Stomach (tissue), 9 donors: ENCODE data around the gene ERI3. TPM values are rescaled to one million over a fixed set of nuclear protein-coding genes. Genes with fewer than 3 reads are reported as not detected.

Source experiments
- DNase-seq, 2 donors: peaks; one replicate each; pipeline versions ENCODE4 v3.0.0 to v3.0.0-alpha.2; 2013 to 2019
- H3K27ac ChIP-seq, 5 donors: fragments of 200-600 bp in 4 of 5; sonication (generic) in 4 of 5; one replicate each; pipeline ENCODE4 v1.5.1; 2013 to 2019; ENCODE audit warnings: mild to moderate bottlenecking in 1 of 5, moderate library complexity in 1 of 5
- H3K27me3 ChIP-seq, 3 donors: fragments of 200-600 bp; sonication (generic); one replicate each; pipeline ENCODE4 v1.5.1; 2017 to 2019; ENCODE audit warnings: mixed run types in 1 of 3
- H3K36me3 ChIP-seq, 4 donors: fragments of 200-600 bp; sonication (generic); 1 replicate in 3 of 4; 2 replicates in 1 of 4; pipeline ENCODE4 v1.5.1; 2016 to 2019
- H3K4me1 ChIP-seq, 4 donors: fragments of 200-600 bp; sonication (generic); one replicate each; pipeline ENCODE4 v1.5.1; 2016 to 2019
- H3K4me3 ChIP-seq, 4 donors: fragments of 200-600 bp; sonication (generic) in 3 of 4; one replicate each; pipeline ENCODE4 v1.5.1; 2016 to 2019; ENCODE audit warnings: mild to moderate bottlenecking in 1 of 4
- H3K9me3 ChIP-seq, 4 donors: fragments of 200-600 bp; sonication (generic); one replicate each; pipeline ENCODE4 v1.5.1; 2016 to 2019
- CTCF ChIP-seq, 7 experiments: fragments of 450-650 bp in 4 of 7; fragments of 200-600 bp in 3 of 7; sonication (generic) in 3 of 7; IDR thresholded peaks; one replicate each; pipeline ENCODE4 v1.5.1; 2016 to 2019; ENCODE audit warnings: antibody characterized with exemption in 7 of 7, control low read depth in 2 of 7, mild to moderate bottlenecking in 1 of 7
- EP300 ChIP-seq: sonication (generic); formaldehyde crosslinking; IDR thresholded peaks from one replicate; pipeline ENCODE4 v1.6.1; 2017; ENCODE audit warnings: antibody characterized with exemption
- POLR2A ChIP-seq, 4 donors: fragments of 450-650 bp; IDR thresholded peaks; one replicate each; pipeline ENCODE4 v1.6.1; 2016; ENCODE audit warnings: antibody characterized with exemption in 4 of 4, control low read depth in 2 of 4, mild to moderate bottlenecking in 1 of 4, moderate library complexity in 1 of 4
- POLR2AphosphoS5 ChIP-seq, 3 donors: sonication (generic); formaldehyde crosslinking; IDR thresholded peaks; one replicate each; pipeline ENCODE4 v1.6.1; 2016; ENCODE audit warnings: antibody characterized with exemption in 3 of 3
- WGBS, 5 donors: extraction: QIAGEN DNeasy Blood & Tissue Kit in 3 of 5; methylation state at CpG; one replicate each; pipeline versions ENCODE4 v1.1.5 to v1.1.7; 2013 to 2018; 5-methylcytosine and 5-hydroxymethylcytosine counted together
- intact Hi-C: fragments of 100-400 bp; cut with DNase I; formaldehyde crosslinking; loops from one replicate; pipeline ENCODE4 v1.15.1; 2023; ENCODE audit warnings: low total_unique reads
- polyA plus RNA-seq, 3 donors: library from polyadenylated mRNA; stranded (reverse); fragments of 200-250 nt; gene quantifications; one replicate each; pipeline ENCODE4 v1.2.3, GENCODE V29; 2013
- total RNA-seq, 5 donors: library from RNA; depleted of rRNA; stranded (reverse); fragments of >200 nt; gene quantifications; one replicate each; pipeline versions ENCODE4 v1.1.0 to v1.2.3, GENCODE V29; 2014 to 2016
- donor health status: healthy with polysubstance abuse.
- donor health status: Bipolar disorder and iron deficiency.
- donor health status: healthy.

Gene ERI3
- total and polyA plus RNA-seq, 8 donors: 18.7 to 110 (median 30.1) TPM

DNA sequence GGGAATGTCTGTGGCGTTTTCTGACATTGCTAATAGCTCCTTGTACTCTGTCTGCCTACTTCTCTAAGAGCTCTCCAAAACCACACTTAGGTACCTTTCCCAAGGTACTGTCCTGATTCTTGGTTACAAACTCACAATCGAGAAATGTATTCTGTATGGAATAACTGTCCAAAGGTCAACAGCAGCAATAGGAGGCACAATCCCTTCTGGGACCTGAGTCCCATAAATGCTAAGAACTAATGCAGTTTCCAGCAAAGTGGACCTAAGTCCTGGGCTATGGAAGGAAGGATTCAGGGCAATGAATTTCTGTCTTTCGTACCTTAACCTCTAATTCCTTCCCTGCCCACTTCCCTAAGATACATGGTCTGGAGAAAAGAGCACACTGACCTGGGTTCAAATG lies 82.1 kb downstream of the ERI3 start:
- Histone ChIP-seq H3K4me1 (peaks cover 0 to 9% (median 1%) of the 10 kb centered on the region in 4 donors), H3K27ac (no peak overlapping the region), H3K27me3 (no peaks in the 10 kb centered on the region), H3K9me3 (no peaks in the 10 kb centered on the region), H3K36me3 (peaks cover 0 to 9% (median 0%) of the 10 kb centered on the region in 4 donors), H3K4me3 (no peak overlapping the region)
- 85 to 95% (median 90%) methylated on average over 3 of the region's 3 CpGs for WGBS, 5 donors
- no peak for TF ChIP-seq POLR2A (IDR thresholded peaks at IDR 0.05)
- TF ChIP-seq POLR2AphosphoS5 (IDR thresholded peaks at IDR 0.05): no peak
- TF ChIP-seq EP300: no peak
- no peak for TF ChIP-seq CTCF (IDR thresholded peaks at IDR 0.05)
- intact Hi-C loops: no loop called here
- no peak for DNase-seq

DNA sequence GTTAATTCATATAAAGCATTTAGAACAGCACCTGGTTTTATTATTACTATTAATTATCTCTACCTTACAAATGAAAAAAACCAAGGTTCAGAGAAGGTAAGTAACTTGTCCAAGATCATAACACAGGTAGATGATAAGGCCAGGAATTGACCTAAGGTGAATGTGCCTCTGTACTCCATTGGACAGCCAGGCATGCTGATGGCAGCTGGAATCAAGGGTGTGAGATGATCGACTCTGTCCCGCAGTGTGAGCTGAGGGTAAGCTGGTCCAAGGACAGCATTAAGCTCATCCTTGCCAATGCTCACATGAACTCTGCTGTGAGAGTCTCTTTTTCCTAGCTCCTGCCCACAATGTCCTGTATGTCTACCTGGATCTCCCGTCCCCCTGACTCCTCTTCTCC lies 83.4 kb downstream of the ERI3 start:
- intact Hi-C loops: no loop called here
- TF ChIP-seq EP300 (no peak), POLR2AphosphoS5 (IDR thresholded peaks at IDR 0.05) (no peak), POLR2A (IDR thresholded peaks at IDR 0.05) (no peak), CTCF (IDR thresholded peaks at IDR 0.05) (no peak)
- Histone ChIP-seq H3K27ac (no peak overlapping the region), H3K9me3 (no peaks in the 10 kb centered on the region), H3K36me3 (peaks cover 0 to 9% (median 0%) of the 10 kb centered on the region in 4 donors), H3K4me1 (peaks cover 0 to 9% (median 1%) of the 10 kb centered on the region in 4 donors), H3K4me3 (no peak overlapping the region), H3K27me3 (no peaks in the 10 kb centered on the region)
- 93 to 100% (median 96%) methylated on average over 3 of the region's 3 CpGs for WGBS, 5 donors
- DNase-seq: no peak

DNA sequence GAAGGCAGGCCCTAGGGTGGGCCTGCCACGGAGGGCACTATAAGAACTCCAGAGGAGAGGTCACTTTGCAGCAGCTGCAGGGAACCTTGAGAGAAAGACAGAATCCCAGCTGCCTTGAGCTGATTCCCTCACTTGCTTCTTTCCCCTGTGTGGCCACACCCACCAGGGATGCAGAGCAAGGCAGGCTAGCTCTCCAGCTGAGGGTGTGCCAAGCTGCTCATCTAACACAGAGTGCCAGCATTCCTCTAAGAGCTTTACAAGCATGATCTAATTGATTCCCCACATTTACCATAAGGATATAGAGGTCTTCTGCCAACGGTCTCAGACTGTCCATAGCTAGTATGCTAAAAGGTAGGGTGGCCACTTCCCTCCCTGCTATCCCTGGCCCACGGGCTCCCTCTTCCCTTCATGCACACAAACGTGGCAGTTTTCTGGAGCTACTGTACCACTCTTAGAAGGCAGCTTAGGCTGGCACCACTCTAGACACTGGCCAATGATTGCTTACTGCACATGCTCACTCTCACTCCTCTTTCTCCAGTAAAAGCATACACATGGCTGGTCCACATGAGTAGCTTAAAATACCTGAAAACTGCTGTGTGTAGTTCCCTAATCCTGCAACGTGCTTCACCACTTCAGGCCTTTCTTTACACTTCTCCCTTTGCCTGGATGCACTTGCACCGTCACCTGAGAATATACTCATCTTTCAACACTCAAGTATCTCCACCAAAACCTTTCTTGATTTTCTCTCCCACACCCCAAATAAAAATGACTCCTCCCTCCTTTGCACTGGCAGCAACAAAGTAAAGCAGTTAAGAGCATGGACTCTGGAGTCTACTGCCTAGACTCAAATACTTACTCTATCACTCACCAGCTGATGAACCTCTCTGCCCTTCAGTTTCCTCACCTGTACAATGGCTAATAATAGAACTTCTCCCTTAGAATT lies 84.1 kb downstream of the ERI3 start:
- intact Hi-C loops: no loop called here
- H3K27ac ChIP-seq: no peak overlapping the region

DNA sequence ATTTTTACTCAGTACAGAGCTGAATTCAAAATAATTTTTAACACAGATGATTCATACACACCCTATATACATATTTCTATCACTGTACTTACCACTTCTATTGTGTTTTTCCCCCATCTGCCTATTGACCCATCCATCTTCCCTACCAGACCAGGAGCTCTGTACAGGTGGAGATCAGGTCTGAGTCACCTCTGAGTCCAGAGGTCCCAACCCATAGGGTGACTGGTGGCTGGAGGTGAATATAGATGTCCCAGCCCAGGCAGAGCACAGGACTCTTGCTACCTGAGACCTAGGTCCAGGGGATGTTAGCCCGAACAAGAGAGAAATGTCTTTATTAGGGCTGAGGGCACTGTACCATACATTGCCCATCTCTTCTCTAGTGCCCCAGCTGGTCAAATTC lies 87.0 kb downstream of the ERI3 start:
- Histone ChIP-seq H3K27me3 (no peaks in the 10 kb centered on the region), H3K4me1 (peaks cover 0 to 8% (median 3%) of the 10 kb centered on the region in 4 donors), H3K36me3 (no peaks in the 10 kb centered on the region), H3K9me3 (no peaks in the 10 kb centered on the region), H3K27ac (no peak overlapping the region), H3K4me3 (no peak overlapping the region)
- no peak for DNase-seq
- WGBS, 5 donors: 91 to 100% (median 92%) methylated on average over 1 of the region's 1 CpG
- intact Hi-C loops: no loop called here
- TF ChIP-seq POLR2A (IDR thresholded peaks at IDR 0.05): no peak
- no peak for TF ChIP-seq CTCF (IDR thresholded peaks at IDR 0.05)
- TF ChIP-seq POLR2AphosphoS5 (IDR thresholded peaks at IDR 0.05): no peak
- no peak for TF ChIP-seq EP300

More for the DNA sequence above, 84.1 kb downstream of the ERI3 start:
- DNase-seq: peak in 1 of 2 donors; percentile 36
- Histone ChIP-seq H3K27me3 (no peaks in the 10 kb centered on the region), H3K4me3 (no peak overlapping the region), H3K9me3 (no peaks in the 10 kb centered on the region), H3K36me3 (peaks cover 0 to 9% (median 0%) of the 10 kb centered on the region in 4 donors), H3K4me1 (peaks cover 0 to 8% (median 1%) of the 10 kb centered on the region in 4 donors)
- 78 to 88% (median 81%) methylated on average over 5 to 6 of the region's 6 CpGs for WGBS, 5 donors
- no peak for TF ChIP-seq EP300
- no peak for TF ChIP-seq POLR2A (IDR thresholded peaks at IDR 0.05)
- TF ChIP-seq POLR2AphosphoS5 (IDR thresholded peaks at IDR 0.05): no peak
- no peak for TF ChIP-seq CTCF (IDR thresholded peaks at IDR 0.05)
